Neuronal stem cell (in vitro differentiated cells): ENCODE measurements around the gene FBXO46.

Source experiments
- DNase-seq: peaks from one replicate; pipeline ENCODE4 v3.0.0-alpha.2; 2013; ENCODE audit warnings: low spot score
- H2AFZ ChIP-seq: one replicate; pipeline ENCODE4 v1.6.1; 2013; ENCODE audit warnings: mild to moderate bottlenecking, low read length, inconsistent platforms
- H2AK5ac ChIP-seq: 2 replicates; pipeline ENCODE4 v1.6.1; 2013; ENCODE audit warnings: low read depth, mild to moderate bottlenecking, inconsistent platforms, low read length, moderate library complexity, mixed read lengths
- H2BK120ac ChIP-seq: 2 replicates; pipeline ENCODE4 v1.6.1; 2013; ENCODE audit warnings: low read depth, mild to moderate bottlenecking, inconsistent platforms, low read length, moderate library complexity, mixed read lengths
- H2BK12ac ChIP-seq: one replicate; pipeline ENCODE4 v1.6.1; 2013; ENCODE audit warnings: low read length, inconsistent platforms
- H2BK15ac ChIP-seq: 2 replicates; pipeline ENCODE4 v1.6.1; 2013; ENCODE audit warnings: mild to moderate bottlenecking, low read length, inconsistent platforms, mixed read lengths
- H2BK5ac ChIP-seq: one replicate; pipeline ENCODE4 v1.6.1; 2013; ENCODE audit warnings: inconsistent platforms, mild to moderate bottlenecking, low read length, moderate library complexity
- H3K14ac ChIP-seq: one replicate; pipeline ENCODE4 v1.6.1; 2013; ENCODE audit warnings: low read length, inconsistent platforms
- H3K18ac ChIP-seq: 2 replicates; pipeline ENCODE4 v1.6.1; 2013; ENCODE audit warnings: low read length, inconsistent platforms
- H3K23ac ChIP-seq: 2 replicates; pipeline ENCODE4 v1.6.1; 2013; ENCODE audit warnings: low read depth, mild to moderate bottlenecking, mixed read lengths, low read length, inconsistent platforms; ENCODE audit not compliant: poor library complexity
- H3K27ac ChIP-seq: replicated peaks from 3 replicates; pipeline ENCODE4 v1.5.1; 2013; ENCODE audit warnings: low read length, inconsistent platforms
- H3K27me3 ChIP-seq, 3 experiments: 2 replicates each; pipeline ENCODE4 v1.6.1; 2013; ENCODE audit warnings: low read length in 3 of 3, mild to moderate bottlenecking in 2 of 3, inconsistent platforms in 1 of 3, low read depth in 1 of 3, mixed read lengths in 1 of 3, moderate library complexity in 1 of 3; ENCODE audit not compliant: control insufficient read depth in 3 of 3, insufficient read depth in 3 of 3
- H3K36me3 ChIP-seq, 2 donors: replicated peaks in 1 of 2; 2 replicates each; pipeline ENCODE4 v1.6.1; 2013; ENCODE audit warnings: low read length in 2 of 2; ENCODE audit not compliant: control insufficient read depth in 2 of 2, insufficient read depth in 2 of 2
- H3K4ac ChIP-seq: 2 replicates; pipeline ENCODE4 v1.6.1; 2013; ENCODE audit warnings: inconsistent platforms, mild to moderate bottlenecking, low read length, moderate library complexity
- H3K4me1 ChIP-seq, 2 donors: 1 replicate in 1 of 2; 2 replicates in 1 of 2; pipeline ENCODE4 v1.6.1; 2013; ENCODE audit warnings: low read length in 2 of 2, low read depth in 1 of 2; ENCODE audit not compliant: control insufficient read depth in 2 of 2, insufficient read depth in 1 of 2
- H3K4me2 ChIP-seq: one replicate; pipeline ENCODE4 v1.6.1; 2013; ENCODE audit warnings: mild to moderate bottlenecking, low read length, inconsistent platforms; ENCODE audit not compliant: insufficient read depth, poor library complexity, severe bottlenecking
- H3K4me3 ChIP-seq, 2 donors: 2 replicates each; pipeline ENCODE4 v1.5.1; 2013; ENCODE audit warnings: low read length in 2 of 2, mild to moderate bottlenecking in 2 of 2, inconsistent platforms in 1 of 2, moderate library complexity in 1 of 2
- H3K79me1 ChIP-seq: one replicate; pipeline ENCODE4 v1.6.1; 2013; ENCODE audit warnings: low read depth, mild to moderate bottlenecking, inconsistent platforms, low read length, moderate library complexity
- H3K9ac ChIP-seq: one replicate; pipeline ENCODE4 v1.6.1; 2013; ENCODE audit warnings: mild to moderate bottlenecking, low read depth, low read length, inconsistent platforms; ENCODE audit not compliant: poor library complexity
- H3K9me3 ChIP-seq, 2 donors: replicated peaks in 1 of 2; 2 replicates each; pipeline versions ENCODE3 to v1.6.1; 2013; ENCODE audit warnings: low read length in 2 of 2, mild to moderate bottlenecking in 2 of 2, inconsistent platforms in 1 of 2, low read depth in 1 of 2, mixed read lengths in 1 of 2, moderate library complexity in 1 of 2; ENCODE audit not compliant: control insufficient read depth in 2 of 2, insufficient read depth in 1 of 2
- H4K8ac ChIP-seq: one replicate; pipeline ENCODE4 v1.6.1; 2013; ENCODE audit warnings: low read depth, mild to moderate bottlenecking, inconsistent platforms, low read length, moderate library complexity
- H4K91ac ChIP-seq: one replicate; pipeline ENCODE4 v1.6.1; 2013; ENCODE audit warnings: low read length, low read depth, mild to moderate bottlenecking, inconsistent platforms; ENCODE audit not compliant: poor library complexity
- WGBS, 2 donors: extraction: QIAGEN DNeasy Blood & Tissue Kit; methylation state at CpG; one replicate each; pipeline ENCODE4 v1.1.7; 2013; ENCODE audit warnings: missing lambda C conversion rate in 2 of 2, mixed read lengths in 1 of 2; ENCODE audit not compliant: insufficient read length in 2 of 2, insufficient replicate concordance in 1 of 2; ENCODE audit errors: extremely low coverage in 2 of 2; 5-methylcytosine and 5-hydroxymethylcytosine counted together

The FBXO46 gene

DNA sequence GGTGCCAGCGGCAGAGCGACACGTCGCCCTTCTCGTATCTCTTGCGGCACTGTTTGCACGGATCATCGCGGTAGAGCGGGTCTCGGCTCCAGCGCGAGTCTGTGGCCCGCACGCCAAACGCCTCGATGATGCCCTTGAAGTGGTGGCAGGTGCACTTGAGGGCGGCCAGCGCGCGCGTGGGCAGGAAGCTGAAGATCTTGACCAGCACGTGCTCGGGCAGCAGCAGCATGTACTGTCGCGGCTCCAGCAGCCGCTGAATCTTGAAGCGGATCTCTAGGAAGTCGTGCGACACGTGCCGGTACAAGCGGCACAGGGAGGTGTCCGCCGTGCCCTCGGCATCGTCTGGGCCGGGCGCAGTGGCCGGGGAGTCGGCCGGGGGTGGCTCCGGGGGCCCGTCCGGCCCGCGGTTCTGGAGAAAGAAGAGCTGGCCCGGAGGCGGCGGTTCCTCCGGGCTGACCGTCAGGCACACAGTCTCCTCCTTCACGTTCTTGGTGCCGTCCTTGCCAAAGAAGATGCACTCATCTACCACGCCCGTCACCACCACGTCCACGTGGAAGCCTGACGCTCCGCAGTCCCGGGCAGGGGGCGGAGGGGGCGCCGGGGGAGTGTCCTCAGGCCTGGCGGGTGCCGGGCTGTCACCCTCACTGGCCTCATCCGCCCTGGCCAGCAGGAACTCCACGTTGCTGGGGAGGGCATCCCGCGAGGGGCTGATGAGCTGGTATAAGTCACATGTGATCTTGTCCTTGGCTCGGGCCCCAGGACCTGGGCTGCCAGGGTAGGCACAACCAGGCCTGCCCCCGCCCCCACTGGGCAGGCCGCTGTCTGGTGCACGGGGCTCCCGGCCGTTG is 18.6 kb downstream of the FBXO46 start:
- H3K4me3 ChIP-seq: no peak overlapping the region
- no peak overlapping the region for H4K8ac ChIP-seq
- no peak overlapping the region for H3K4me2 ChIP-seq
- no peaks in the 10 kb centered on the region for H3K27me3 ChIP-seq
- H2BK5ac ChIP-seq: no peak overlapping the region
- H4K91ac ChIP-seq: no peak overlapping the region
- peak overlapping the region; percentile 83 for H2BK120ac ChIP-seq
- H3K18ac ChIP-seq: peak overlapping the region; percentile 28
- H3K14ac ChIP-seq: no peak overlapping the region
- WGBS, 2 donors: no CpG with 5 or more reads among the region's 76 CpGs
- H2AK5ac ChIP-seq: no peak overlapping the region
- DNase-seq: no peak
- H3K9me3 ChIP-seq: peaks cover 0 to 2% of the 10 kb centered on the region in 2 donors
- H2BK15ac ChIP-seq: no peak overlapping the region
- H3K23ac ChIP-seq: peak overlapping the region; percentile 91
- H3K36me3 ChIP-seq: peaks cover 15 to 45% of the 10 kb centered on the region in 2 donors
- H3K9ac ChIP-seq: peak overlapping the region; percentile 60
- H2BK12ac ChIP-seq: no peak overlapping the region
- H2AFZ ChIP-seq: no peak overlapping the region
- H3K4me1 ChIP-seq: peaks cover 3 to 12% of the 10 kb centered on the region in 2 donors
- H3K79me1 ChIP-seq: peaks cover 20% of the 10 kb centered on the region
- peak overlapping the region; percentile 23 for H3K4ac ChIP-seq
- H3K27ac ChIP-seq: no peak overlapping the region

DNA sequence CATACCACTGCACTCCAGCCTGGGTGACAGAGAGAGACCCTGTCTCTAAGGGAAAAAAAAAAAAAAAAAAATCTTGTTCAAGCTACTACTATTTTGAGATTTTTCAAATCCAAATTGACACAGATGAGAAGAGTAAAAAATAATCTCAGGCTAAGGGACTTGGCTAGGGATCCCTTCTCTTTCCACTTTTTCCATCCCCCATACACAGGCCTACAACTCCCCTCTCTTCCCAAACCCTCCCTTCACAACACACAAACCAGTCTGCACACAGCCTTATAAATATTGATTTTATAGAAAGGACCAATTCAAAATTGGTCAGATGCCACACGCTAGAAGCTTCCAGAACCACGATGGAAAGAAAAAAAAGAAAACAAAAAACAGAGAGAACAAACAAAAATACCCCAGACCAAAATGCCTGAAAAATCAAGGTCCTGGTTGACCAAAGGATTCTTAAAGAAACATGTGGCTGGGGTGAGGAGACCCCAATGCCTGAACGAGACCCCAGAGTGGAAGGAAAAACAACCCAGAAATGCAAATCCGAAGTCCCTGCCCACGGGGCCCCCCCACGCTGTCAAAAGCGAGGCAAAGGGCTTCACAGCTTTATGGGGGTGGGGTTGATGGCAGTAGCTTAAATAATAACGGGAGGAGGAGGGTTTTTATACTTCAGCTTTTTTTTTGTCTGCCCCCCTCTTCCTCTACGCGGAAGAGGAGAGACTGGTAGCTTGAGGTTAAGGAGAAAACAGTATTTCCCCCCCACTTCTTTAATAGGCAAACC is 20.2 kb downstream of the FBXO46 start:
- H3K23ac ChIP-seq: no peak overlapping the region
- no peaks in the 10 kb centered on the region for H3K27me3 ChIP-seq
- H2BK15ac ChIP-seq: no peak overlapping the region
- H4K91ac ChIP-seq: no peak overlapping the region
- no peak overlapping the region for H2AFZ ChIP-seq
- no peak overlapping the region for H3K9ac ChIP-seq
- H3K18ac ChIP-seq: no peak overlapping the region
- H3K4me1 ChIP-seq: peaks cover 0 to 6% of the 10 kb centered on the region in 2 donors
- no peak overlapping the region for H2AK5ac ChIP-seq
- H3K27ac ChIP-seq: no peak overlapping the region
- no peak overlapping the region for H2BK120ac ChIP-seq
- WGBS, 2 donors: no CpG with 5 or more reads among the region's 10 CpGs
- no peak for DNase-seq
- H3K4me2 ChIP-seq: no peak overlapping the region
- peaks cover 0 to 2% of the 10 kb centered on the region in 2 donors for H3K9me3 ChIP-seq
- H3K36me3 ChIP-seq: peaks cover 15 to 45% of the 10 kb centered on the region in 2 donors
- no peak overlapping the region for H2BK5ac ChIP-seq
- no peak overlapping the region for H3K4ac ChIP-seq
- H3K79me1 ChIP-seq: peaks cover 17% of the 10 kb centered on the region
- H2BK12ac ChIP-seq: no peak overlapping the region
- no peak overlapping the region for H3K14ac ChIP-seq
- no peak overlapping the region for H3K4me3 ChIP-seq
- H4K8ac ChIP-seq: no peak overlapping the region

GRCh38 chr19:45705710-45706415 is 24.8 kb downstream of the FBXO46 start:
- Histone ChIP-seq H4K91ac (no peak overlapping the region), H2BK5ac (no peak overlapping the region), H4K8ac (no peak overlapping the region)

More at GRCh38 chr19:45705710-45706415, 24.8 kb downstream of the FBXO46 start:
- Histone ChIP-seq H2BK12ac (no peak overlapping the region), H3K36me3 (peaks cover 19 to 39% of the 10 kb centered on the region in 2 donors), H3K79me1 (peaks cover 2% of the 10 kb centered on the region), H3K4ac (no peak overlapping the region), H3K9ac (no peak overlapping the region), H2AK5ac (no peak overlapping the region), H2BK120ac (no peak overlapping the region), H2AFZ (no peak overlapping the region), H2BK15ac (no peak overlapping the region), H3K27ac (no peak overlapping the region), H3K18ac (no peak overlapping the region), H3K23ac (no peak overlapping the region), H3K4me2 (no peak overlapping the region), H3K9me3 (peaks cover 0 to 5% of the 10 kb centered on the region in 2 donors), H3K4me3 (no peak overlapping the region), H3K14ac (no peak overlapping the region), H3K4me1 (peaks cover 0 to 3% of the 10 kb centered on the region in 2 donors), H3K27me3 (no peaks in the 10 kb centered on the region)
- WGBS, 2 donors: no CpG with 5 or more reads among the region's 12 CpGs
- DNase-seq: no peak
